Stimulated activated CD4-positive, alpha-beta T cell treated with anti-CD3 and anti-CD28 coated beads, Interleukin-4, amount 100 ng/mL, for 1 hour (primary cell): Measurements from ENCODE around the gene RNASE4.

ENCODE experiments used
- DNase-seq: peaks from one replicate; pipeline ENCODE4 v3.0.0-alpha.2; 2020

RNASE4 gene

GRCh38 chr14:20676072-20676471 lies 8.3 kb upstream of the RNASE4 start:
- DNase-seq = no peak

- DNase-seq = no peak
Observed at GRCh38 chr14:20679907-20680306, 4.5 kb upstream of the RNASE4 start.

- no peak for DNase-seq
Observed at GRCh38 chr14:20680363-20680762, 4.0 kb upstream of the RNASE4 start.

- DNase-seq = no peak
Observed at GRCh38 chr14:20680843-20681347, 3.5 kb upstream of the RNASE4 start.

GRCh38 chr14:20681348-20682126 lies 2.8 kb upstream of the RNASE4 start:
- peak; percentile 81 for DNase-seq

GRCh38 chr14:20682127-20682434 lies 2.3 kb upstream of the RNASE4 start:
- no peak for DNase-seq

- peak; percentile 76 for DNase-seq
Observed at GRCh38 chr14:20682435-20683124, 1.8 kb upstream of the RNASE4 start.

- peak; percentile 80 for DNase-seq
Observed at GRCh38 chr14:20683125-20683890, 1.1 kb upstream of the RNASE4 start.

- DNase-seq = no peak
Observed at GRCh38 chr14:20684662-20685456, 499 bp downstream of the RNASE4 start.

GRCh38 chr14:20686386-20687143 lies 2.2 kb downstream of the RNASE4 start:
- DNase-seq = no peak

GRCh38 chr14:20687362-20688166 lies 3.2 kb downstream of the RNASE4 start:
- no peak for DNase-seq

GRCh38 chr14:20688167-20688839 lies 3.9 kb downstream of the RNASE4 start, which contains the start of gene ANG:
ANG (plus strand) TSS chr14:20688764; CDS start chr14:20693565, 4,801 bp downstream.
- DNase-seq = no peak

- no peak for DNase-seq
Observed at GRCh38 chr14:20690848-20691640, 6.7 kb downstream of the RNASE4 start.

GRCh38 chr14:20692116-20692751 lies 7.9 kb downstream of the RNASE4 start:
- DNase-seq = no peak

GRCh38 chr14:20696764-20697163 lies 12.4 kb downstream of the RNASE4 start:
- DNase-seq = no peak

- DNase-seq = peak; percentile 60
Observed at GRCh38 chr14:20697273-20698017, 13.1 kb downstream of the RNASE4 start.

- DNase-seq = no peak
Observed at GRCh38 chr14:20698018-20698329, 13.6 kb downstream of the RNASE4 start.

GRCh38 chr14:20698934-20699333 lies 14.6 kb downstream of the RNASE4 start:
- DNase-seq = no peak
